NCI-H187 treated with DMSO at 0.1 percent for 48 hours (cell line): Measurements from ENCODE around the gene TAGLN.

Experiments
- DNase-seq: peaks from one replicate; lab custom pipeline; 2025; lab: John Stamatoyannopoulos, UW

Gene TAGLN

DNA sequence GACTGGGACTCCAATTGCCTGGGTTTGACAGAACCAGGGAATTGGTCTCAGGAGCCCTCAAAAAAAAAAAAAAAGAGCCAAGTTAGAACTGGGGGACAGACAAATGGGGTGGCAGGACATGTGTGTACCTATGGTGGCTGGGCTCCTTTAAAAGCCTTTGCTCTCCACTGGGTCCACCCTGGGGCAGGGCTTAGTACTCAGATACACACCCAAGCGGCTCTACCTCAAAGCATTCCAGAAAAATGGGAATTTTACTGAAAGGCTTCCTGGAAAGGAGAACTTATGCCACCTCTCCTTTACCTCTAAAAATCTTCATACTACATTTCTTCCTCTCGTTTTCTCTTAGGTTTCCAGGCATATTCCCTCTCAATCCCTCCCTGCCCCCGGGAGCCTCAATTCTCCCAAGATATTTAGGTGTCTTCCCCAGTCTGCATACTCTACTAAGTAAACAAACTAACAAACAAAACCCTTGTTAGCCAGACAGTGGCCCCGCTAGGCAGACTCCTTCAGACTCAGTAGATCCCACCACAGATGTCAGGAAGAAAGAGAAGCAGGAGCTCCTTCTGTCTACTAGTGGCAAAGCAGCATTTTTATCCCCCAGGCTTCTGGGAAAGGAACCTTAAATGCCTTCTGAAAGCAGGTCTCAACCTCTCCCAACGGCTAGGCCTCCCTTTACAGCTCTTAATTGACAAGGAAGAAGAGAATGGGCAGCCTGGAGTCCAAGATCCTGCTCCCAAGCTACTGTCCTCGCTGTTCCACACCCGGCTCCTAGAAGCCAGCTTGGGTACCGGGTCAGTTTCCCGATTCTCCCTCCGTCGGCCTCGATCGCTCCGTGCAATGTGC, 32.0 kb downstream of the TAGLN start:
- DNase-seq: no peak

DNA sequence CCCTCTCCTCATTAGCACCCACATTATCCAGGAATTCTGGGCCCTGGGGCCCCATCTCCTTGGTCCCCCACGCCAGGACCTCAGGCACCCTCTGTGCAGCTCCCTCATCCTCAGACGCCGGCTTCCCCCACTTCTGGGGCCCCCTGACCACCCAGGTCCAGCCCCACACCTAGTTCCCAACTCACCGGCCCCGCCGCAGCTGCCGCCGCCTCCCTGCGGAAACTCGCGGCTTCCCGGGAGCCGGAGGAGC, 32.6 kb downstream of the TAGLN start, which contains the start of gene PCSK7:
TSS of gene PCSK7 (minus strand) at position 232 of the 250 bp plus-strand sequence. CDS start 2,229 bp downstream, outside the sequence.
- no peak for DNase-seq

DNA sequence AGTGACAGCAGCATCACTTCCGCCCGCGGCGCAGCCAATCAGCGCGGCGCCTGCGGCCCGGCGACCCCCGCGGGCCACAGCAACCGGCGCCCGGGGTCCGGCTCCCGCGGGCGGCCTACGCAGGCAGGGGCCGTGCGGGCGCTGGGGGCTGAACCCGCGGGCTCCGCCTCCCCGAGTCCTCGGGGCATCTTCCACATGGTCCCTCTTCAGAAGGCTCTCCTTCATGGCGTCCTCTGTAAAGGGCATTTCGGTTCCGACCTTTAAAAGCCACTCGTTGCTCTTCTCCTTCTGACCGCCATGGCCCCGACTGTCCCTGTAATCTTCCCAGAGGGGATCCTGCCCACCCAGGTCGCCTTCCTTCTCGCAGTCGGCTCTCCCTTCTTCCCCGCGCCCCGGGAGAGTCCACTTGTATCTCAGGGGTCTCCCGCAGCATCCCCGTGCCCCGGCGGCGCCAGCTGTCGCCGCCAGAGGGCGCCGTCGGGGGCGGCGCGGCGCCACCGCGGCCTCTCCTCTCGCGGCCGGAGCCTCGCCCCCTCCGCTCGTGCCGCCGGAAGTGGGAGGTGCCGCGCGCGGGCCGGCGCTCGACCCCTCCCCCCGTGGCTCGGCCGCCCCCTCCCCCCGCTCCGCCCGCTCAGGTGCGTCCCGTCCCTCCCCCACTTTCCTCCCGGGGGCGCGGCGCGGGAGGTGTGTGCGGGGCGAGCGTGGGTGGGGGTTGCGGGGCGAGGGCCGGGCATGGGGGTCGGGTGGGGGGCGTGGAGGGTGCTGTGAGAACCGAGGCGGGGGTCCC, 33.1 kb downstream of the TAGLN start, which contains the start of gene RNF214:
TSS of gene RNF214 (plus strand) at position 580 of the 787 bp plus-strand sequence. CDS start 1,602 bp downstream, outside the sequence.
- no peak for DNase-seq

DNA sequence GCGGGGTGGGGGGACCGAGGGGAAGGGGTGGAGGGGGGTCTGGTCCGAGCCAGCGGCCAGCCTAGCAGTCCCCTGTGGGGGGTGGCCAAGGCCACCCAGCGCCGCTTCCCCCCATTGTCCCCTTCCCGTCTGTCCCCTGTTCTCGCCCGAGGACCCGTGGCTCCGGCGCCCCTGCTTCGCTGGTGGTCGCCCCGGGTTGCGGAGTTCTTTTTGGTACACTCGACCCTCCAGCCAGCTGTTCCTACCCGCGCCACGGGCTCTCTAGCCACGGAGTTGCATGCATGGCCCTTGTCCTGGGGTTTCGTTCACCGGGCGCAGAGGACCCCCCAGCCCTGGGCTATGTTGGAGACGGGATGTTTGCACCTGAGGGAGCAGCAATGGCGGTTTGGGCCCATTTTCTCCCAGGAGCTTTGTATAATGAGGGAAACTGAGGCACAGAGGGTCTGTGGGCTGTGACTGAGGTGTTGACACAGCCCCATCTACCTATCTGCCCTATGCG, 33.8 kb downstream of the TAGLN start:
- DNase-seq: no peak

DNA sequence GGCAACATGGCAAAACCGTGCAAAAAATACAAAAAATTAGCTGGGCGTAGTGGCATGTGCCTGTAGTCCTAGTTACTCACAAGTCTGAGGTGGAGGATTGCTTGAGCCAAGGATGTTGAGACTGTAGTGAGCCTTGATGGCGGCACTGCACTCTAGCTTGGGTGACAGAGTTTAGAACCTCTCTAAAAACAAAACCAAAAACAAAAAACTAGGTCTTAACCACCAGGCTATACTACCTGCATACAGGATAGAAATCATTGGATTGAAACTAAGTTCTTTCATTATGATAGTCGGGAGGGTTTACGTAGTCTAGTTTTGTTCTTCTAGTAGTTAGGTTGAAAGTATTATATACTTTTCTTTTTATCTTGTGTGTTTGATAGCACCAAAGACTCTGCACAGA, 39.1 kb downstream of the TAGLN start:
- DNase-seq: no peak

DNA sequence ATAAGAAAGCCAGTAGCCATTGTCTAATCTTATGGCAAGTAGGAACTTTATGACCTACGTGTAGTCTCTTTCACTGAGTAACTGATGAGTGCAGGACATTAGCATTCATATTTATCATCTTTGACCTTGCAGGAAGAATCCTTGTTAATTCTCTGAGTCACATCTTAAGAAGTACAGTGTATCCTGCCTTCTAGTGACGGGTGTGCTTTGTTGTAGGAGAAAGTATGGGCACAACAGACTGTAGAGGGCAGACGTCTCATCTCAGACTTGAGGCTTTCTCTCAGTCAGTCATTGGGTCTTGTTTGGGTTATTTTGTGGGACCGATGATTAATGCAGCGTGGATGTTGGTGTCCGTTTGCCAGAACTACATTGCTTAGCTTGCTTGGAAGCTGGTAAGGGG, 40.1 kb downstream of the TAGLN start:
- DNase-seq: no peak

DNA sequence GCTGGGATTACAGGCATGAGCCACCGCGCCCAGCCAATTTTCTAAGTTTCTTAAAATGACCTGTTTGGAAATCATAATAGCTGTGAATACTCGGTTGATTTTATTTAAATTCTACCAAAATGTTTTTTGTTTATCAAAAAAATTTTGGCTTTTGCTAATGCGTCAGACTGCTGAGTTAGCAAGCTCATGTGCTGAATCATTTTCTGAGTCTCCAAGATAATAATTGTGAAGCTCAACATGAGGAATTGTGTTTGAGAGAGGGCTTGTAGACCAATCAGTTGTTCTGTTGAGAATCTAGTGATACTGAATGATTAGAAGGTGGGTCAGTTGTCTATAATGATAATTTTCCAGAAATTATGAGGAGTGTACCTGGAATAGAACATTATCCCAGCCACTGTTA, 49.2 kb downstream of the TAGLN start:
- no peak for DNase-seq

DNA sequence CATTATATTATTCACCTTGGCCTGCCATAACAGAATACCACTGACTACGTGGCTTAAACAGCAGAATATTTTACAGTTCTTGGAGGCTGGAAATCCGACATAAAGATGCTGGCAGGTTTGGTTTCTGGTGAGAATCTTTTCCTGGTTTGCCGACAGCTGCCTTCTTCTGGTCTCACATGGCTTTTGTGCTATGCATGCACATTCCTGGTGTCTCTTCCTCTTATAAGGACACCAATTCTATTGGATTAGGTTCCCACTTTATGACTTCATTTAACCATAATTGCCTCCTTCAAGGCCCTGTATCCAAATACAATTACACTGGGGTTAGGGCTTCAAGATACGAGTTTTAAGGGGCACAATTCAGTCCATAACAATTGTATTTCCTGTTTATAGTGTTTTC, 50.4 kb downstream of the TAGLN start:
- no peak for DNase-seq

DNA sequence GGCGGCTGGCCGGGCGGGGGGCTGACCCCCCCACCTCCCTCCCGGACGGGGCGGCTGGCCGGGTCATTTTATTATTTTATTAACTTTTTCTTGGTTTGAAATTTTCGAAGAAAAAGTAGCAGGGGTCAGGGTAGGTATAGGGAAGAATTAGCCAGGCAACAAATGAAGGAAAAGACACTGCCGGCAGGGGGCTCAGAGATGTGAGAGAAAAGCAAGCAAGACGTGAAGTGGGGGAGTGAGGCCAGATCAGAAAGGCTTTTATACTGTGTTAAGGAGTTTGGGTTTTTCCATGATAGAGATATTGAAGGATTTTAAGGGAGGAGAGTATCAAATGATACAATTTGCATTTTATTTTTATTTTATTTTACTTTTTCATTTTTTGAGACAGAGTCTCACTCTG, 52.3 kb downstream of the TAGLN start:
- DNase-seq: no peak

DNA sequence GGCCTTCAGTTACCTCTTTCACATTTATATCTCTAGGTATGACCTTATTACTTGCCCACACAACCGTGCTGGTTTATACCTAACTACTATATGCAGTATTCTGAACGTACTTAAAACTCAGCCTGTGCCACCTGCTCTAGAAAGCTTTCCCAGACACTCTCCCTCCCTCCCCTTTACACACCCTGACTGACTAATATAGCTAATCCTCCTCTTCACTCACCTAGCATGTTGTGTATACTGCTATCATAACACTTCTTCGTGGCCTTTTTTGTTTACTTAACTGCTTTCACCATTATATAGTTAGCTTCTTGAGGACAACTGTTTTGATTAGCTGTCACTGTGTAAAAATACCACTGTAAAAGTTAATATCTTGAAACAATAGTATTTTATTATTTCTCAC, 56.8 kb downstream of the TAGLN start:
- DNase-seq: no peak

DNA sequence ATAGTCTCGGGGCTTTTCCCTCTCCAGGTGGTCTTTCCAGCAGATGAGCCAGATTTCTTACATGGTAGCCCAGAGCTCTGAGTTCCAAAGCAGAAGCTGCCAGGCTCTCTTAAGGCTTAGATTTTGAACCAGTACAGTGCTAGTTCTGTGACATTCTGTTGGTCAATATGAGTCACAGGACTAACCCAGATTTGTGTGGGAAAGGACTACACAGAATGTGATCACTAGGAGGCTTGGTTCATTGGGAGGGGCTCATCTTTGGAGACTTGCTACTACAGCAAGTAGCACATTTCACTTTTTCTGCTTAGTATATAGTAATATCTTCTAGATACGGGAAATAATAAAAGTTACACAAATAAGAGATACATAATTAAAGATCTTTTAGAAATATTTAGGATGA, 57.4 kb downstream of the TAGLN start:
- DNase-seq: no peak
